ENCODE measurements around the gene ZFP28.

ZFP28 gene

GRCh38 chr19:56596676-56597075 is 57.9 kb downstream of the ZFP28 start:
- DNase-seq = no peak

- no peak for DNase-seq
Measured at GRCh38 chr19:56597696-56598095, 58.9 kb downstream of the ZFP28 start.

GRCh38 chr19:56601375-56601774 is 62.6 kb downstream of the ZFP28 start:
- no peak for DNase-seq

- DNase-seq = no peak
Measured at GRCh38 chr19:56603829-56604228, 65.1 kb downstream of the ZFP28 start.

All from NK-92 treated with Interleukin-12 subunit alpha and Interleukin-12 subunit beta, amount 100 ng/mL, for 24 hours (cell line).